Peyer's patch (tissue), 4 donors: ENCODE data around the gene TRABD. TPM values are rescaled to one million over a fixed set of nuclear protein-coding genes. Genes with fewer than 3 reads are reported as not detected.
"Not testable (repeated sequence)": the region's sequence is repeated elsewhere in the genome, so short reads cannot be mapped to it uniquely, and the experiment has no call there.

Experiments
- DNase-seq, 3 donors: peaks; one replicate each; pipeline ENCODE4 v3.0.0-alpha.2; 2017 to 2019
- H3K27ac ChIP-seq, 4 donors: fragments of 200-600 bp; sonication (generic); one replicate each; pipeline ENCODE4 v1.5.1; 2016 to 2019
- H3K27me3 ChIP-seq, 2 donors: fragments of 200-600 bp; sonication (generic); one replicate each; pipeline ENCODE4 v1.5.1; 2019
- H3K36me3 ChIP-seq, 3 donors: fragments of 200-600 bp; sonication (generic); one replicate each; pipeline ENCODE4 v1.5.1; 2016 to 2019
- H3K4me1 ChIP-seq, 4 donors: fragments of 200-600 bp; sonication (generic); one replicate each; pipeline ENCODE4 v1.5.1; 2016 to 2019
- H3K4me3 ChIP-seq, 4 donors: fragments of 200-600 bp; sonication (generic); 1 replicate in 3 of 4; 2 replicates in 1 of 4; pipeline ENCODE4 v1.5.1; 2016 to 2019; ENCODE audit warnings: mild to moderate bottlenecking in 1 of 4
- H3K9me3 ChIP-seq, 4 donors: fragments of 200-600 bp; sonication (generic); one replicate each; pipeline ENCODE4 v1.5.1; 2016 to 2019; ENCODE audit warnings: mild to moderate bottlenecking in 1 of 4
- POLR2A ChIP-seq, 2 donors: fragments of 450-650 bp; IDR thresholded peaks; one replicate each; pipeline ENCODE4 v1.5.1; 2017; ENCODE audit warnings: antibody characterized with exemption in 2 of 2, mild to moderate bottlenecking in 2 of 2, moderate library complexity in 2 of 2
- total RNA-seq, 4 donors: library from RNA; depleted of rRNA; stranded (reverse); fragments of >200 nt; gene quantifications; one replicate each; pipeline ENCODE4 v1.1.0, GENCODE V29; 2016
- TF ChIP-seq, protein P1 (sequence below), 6 experiments: fragments of 450-650 bp in 4 of 6; fragments of 200-600 bp in 2 of 6; sonication (generic) in 1 of 6; IDR thresholded peaks; one replicate each; pipeline ENCODE4 v1.5.1; 2017 to 2019; ENCODE audit warnings: antibody characterized with exemption in 6 of 6, mild to moderate bottlenecking in 3 of 6, moderate library complexity in 1 of 6

Gene TRABD, protein sequence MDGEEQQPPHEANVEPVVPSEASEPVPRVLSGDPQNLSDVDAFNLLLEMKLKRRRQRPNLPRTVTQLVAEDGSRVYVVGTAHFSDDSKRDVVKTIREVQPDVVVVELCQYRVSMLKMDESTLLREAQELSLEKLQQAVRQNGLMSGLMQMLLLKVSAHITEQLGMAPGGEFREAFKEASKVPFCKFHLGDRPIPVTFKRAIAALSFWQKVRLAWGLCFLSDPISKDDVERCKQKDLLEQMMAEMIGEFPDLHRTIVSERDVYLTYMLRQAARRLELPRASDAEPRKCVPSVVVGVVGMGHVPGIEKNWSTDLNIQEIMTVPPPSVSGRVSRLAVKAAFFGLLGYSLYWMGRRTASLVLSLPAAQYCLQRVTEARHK
- total RNA-seq: 100 to 1,000 TPM in 1 of 4 donors, 10 to 100 TPM in 3; 44.0 to 111 (median 86.3) TPM

DNA sequence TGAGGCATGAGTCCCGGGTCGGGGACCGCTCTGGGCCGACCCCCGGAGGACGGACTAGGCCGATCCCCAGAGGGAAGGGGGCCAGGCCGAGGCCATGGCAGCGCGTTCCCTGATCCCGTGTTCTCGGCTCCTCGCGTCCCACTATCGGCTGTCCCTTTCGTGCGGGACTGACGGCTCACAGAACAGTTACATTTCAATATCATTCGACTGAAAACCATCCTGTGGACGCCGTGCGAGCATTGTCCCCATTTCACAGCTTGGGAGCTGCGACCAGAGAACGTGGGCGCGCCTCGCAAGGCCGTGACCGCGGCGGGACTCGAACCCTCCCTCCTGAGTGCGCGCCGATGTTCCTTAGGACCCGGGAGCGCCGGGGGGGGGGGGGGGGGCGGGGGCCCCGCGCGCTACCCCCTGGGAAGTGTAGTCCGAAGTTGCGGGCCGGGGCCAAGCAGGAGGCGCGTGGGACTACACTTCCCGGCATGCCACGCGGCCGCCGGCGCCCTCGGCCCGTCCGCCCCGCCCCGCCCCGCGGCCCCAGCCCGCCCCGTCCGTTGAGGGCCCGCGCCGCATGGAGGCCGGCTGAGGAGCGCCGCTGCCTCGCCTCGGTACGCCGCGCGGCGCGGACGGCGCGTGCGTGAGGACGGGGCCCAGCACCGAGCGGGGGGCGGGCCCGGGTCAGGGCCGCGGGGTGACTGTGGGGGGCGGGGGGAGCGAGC lies at the start of gene TRABD:
Gene TRABD, plus strand, starts transcription at position 539 of the 713 bp plus-strand sequence. CDS start 7,148 bp downstream, outside the sequence.
- peak; percentile 85 to 95 (median 95) for DNase-seq
- Histone ChIP-seq H3K27me3 (no peaks in the 10 kb centered on the region), H3K4me1 (peaks cover 4 to 62% (median 43%) of the 10 kb centered on the region in 4 donors), H3K27ac (peak within 1 kb of the TSS; percentile 68 to 97 (median 86)), H3K36me3 (no peaks in the 10 kb centered on the region), H3K9me3 (no peaks in the 10 kb centered on the region), H3K4me3 (peak within 1 kb of the TSS; percentile 79 to 91 (median 86))
- TF ChIP-seq, protein P1, sequence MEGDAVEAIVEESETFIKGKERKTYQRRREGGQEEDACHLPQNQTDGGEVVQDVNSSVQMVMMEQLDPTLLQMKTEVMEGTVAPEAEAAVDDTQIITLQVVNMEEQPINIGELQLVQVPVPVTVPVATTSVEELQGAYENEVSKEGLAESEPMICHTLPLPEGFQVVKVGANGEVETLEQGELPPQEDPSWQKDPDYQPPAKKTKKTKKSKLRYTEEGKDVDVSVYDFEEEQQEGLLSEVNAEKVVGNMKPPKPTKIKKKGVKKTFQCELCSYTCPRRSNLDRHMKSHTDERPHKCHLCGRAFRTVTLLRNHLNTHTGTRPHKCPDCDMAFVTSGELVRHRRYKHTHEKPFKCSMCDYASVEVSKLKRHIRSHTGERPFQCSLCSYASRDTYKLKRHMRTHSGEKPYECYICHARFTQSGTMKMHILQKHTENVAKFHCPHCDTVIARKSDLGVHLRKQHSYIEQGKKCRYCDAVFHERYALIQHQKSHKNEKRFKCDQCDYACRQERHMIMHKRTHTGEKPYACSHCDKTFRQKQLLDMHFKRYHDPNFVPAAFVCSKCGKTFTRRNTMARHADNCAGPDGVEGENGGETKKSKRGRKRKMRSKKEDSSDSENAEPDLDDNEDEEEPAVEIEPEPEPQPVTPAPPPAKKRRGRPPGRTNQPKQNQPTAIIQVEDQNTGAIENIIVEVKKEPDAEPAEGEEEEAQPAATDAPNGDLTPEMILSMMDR (IDR thresholded peaks at IDR 0.05): no peak
- no peak for TF ChIP-seq POLR2A (IDR thresholded peaks at IDR 0.05)

DNA sequence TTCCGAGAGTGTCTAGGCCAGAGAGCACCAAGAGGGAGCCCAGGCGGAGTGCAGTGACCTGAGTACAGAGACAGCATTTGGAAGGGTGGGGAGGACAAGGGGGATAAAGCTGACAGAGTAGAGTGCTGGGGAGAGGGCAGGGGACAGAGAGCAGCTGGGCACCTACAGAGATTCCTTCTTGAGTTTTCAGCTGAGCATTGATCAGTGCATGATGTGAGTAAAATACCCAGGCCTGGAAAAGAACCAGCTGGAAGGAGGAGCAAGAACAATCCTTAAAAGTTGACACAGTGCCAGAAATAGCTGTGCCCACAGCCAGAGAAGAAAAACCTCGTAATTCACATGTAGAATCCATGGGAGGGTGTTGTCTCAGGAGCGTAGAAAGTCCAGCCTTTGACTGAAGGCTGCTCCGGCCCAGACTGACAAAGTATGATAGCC lies 49.1 kb upstream of the TRABD start:
- TF ChIP-seq POLR2A (IDR thresholded peaks at IDR 0.05): no peak
- TF ChIP-seq, protein P1 (IDR thresholded peaks at IDR 0.05): no peak
- no peak overlapping the region for H3K4me3 ChIP-seq

DNA sequence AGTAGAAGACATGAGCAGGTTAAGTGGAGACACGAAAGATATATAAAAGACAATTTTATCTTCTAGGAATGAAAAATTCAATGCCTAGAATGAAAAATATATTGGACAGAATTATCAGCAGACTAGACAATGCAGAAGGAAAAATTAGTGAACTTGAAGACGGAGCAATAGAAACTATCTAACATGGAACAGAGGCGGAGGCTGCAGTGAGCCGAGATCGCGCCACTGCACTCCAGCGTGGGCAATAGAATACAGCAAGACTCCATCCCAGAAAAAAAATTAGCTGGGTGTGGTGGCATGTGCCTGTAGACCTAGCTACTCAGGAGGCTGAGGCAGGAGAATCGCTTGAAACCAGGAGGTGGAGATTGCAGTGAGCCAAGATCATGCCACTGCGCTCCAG lies 48.4 kb upstream of the TRABD start:
- not testable (repeated sequence) for H3K4me3 ChIP-seq, H3K27me3 ChIP-seq, H3K4me1 ChIP-seq, H3K27ac ChIP-seq, DNase-seq, H3K9me3 ChIP-seq, H3K36me3 ChIP-seq

More for the DNA sequence above, 49.1 kb upstream of the TRABD start:
- H3K9me3 ChIP-seq: no peaks in the 10 kb centered on the region
- no peak for DNase-seq
- H3K27me3 ChIP-seq: no peaks in the 10 kb centered on the region
- no peaks in the 10 kb centered on the region for H3K4me1 ChIP-seq
- no peaks in the 10 kb centered on the region for H3K36me3 ChIP-seq
- H3K27ac ChIP-seq: no peak overlapping the region

DNA sequence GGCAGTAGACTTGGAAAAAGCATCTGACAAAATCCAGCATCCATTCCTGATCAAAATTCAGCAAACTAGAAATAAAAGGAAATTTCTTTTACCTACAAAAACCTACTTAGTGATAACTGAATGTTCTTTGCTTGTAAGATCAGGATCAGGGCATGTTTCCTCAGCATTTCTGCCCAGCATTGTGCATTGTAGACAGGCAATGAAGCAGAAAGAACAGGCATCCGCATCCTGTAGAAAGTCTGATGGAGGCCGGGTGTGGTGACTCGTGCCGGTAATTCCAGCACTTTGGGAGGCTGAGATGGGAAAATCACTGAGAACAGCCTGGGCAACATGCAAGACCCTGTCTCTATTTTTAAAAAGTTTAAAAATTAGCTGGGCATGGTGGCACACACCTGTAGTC lies 47.7 kb upstream of the TRABD start:
- no peaks in the 10 kb centered on the region for H3K27me3 ChIP-seq
- TF ChIP-seq POLR2A (IDR thresholded peaks at IDR 0.05): no peak
- TF ChIP-seq, protein P1 (IDR thresholded peaks at IDR 0.05): no peak
- H3K9me3 ChIP-seq: no peaks in the 10 kb centered on the region
- no peak overlapping the region for H3K4me3 ChIP-seq
- no peak overlapping the region for H3K27ac ChIP-seq
- no peaks in the 10 kb centered on the region for H3K36me3 ChIP-seq
- no peaks in the 10 kb centered on the region for H3K4me1 ChIP-seq
- no peak for DNase-seq

DNA sequence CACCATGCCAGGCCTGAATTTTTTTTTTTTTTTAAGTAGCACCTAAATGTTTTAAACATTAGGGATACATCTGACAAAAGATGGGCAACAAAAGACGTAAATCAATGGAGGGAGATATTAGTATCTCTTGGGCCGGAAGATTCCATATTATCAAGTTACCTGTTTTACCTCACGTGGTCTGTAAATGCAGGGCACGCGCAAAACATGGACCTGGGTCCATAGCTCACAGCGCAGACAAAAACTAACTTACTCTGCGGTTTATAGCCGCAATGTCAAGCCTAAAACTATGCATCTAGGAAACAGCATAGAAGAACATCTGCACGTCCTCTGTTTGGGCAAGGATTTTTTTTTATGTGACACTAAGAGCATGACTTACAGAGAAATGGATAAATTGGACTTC lies 46.7 kb upstream of the TRABD start:
- H3K27me3 ChIP-seq: no peaks in the 10 kb centered on the region
- TF ChIP-seq POLR2A (IDR thresholded peaks at IDR 0.05): no peak
- TF ChIP-seq, protein P1 (IDR thresholded peaks at IDR 0.05): no peak
- H3K27ac ChIP-seq: no peak overlapping the region
- no peaks in the 10 kb centered on the region for H3K9me3 ChIP-seq
- no peaks in the 10 kb centered on the region for H3K4me1 ChIP-seq
- no peak overlapping the region for H3K4me3 ChIP-seq
- no peak for DNase-seq
- no peaks in the 10 kb centered on the region for H3K36me3 ChIP-seq

DNA sequence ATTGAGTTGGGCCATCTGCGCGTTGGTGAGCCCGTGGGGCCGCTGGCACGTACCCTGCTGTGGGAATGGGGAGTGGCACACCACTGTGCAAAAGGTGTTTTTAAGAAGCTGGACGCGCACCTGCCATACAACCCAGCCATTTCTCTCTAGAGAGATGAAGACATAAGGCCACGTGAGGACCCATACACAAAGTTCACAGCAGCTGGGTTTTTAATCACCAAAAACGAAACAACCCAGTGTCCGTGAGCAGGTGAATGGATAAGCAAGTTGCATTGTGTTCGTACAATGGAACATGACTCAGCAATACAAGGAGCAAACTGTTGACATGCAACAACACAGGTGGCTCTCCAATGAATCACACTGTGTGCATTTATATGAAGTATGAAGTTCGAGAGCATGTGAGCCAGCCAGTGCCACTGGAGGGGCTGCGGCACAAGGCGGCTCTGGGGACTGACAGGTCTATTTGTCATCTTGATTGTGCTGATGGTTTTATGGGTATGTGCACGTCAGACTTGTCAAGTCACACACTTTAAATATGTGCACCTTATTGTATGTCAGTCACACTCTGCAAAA lies 45.8 kb upstream of the TRABD start:
- H3K9me3 ChIP-seq: no peaks in the 10 kb centered on the region
- no peak overlapping the region for H3K4me3 ChIP-seq
- no peaks in the 10 kb centered on the region for H3K4me1 ChIP-seq
- no peaks in the 10 kb centered on the region for H3K27me3 ChIP-seq
- H3K36me3 ChIP-seq: no peaks in the 10 kb centered on the region
- TF ChIP-seq, protein P1 (IDR thresholded peaks at IDR 0.05): no peak
- TF ChIP-seq POLR2A (IDR thresholded peaks at IDR 0.05): no peak
- DNase-seq: no peak
- no peak overlapping the region for H3K27ac ChIP-seq
